SK-N-SH treated with all-trans-retinoic acid at 6 μM for 48 hours (cell line): ENCODE measurements around the gene IFI27L1.

Experiments used
- ATAC-seq: fragments of 200-7000 bp; cut with Tn5 transposase; 3 replicates; pipeline ENCODE4 v1.9.1; 2020; ENCODE audit warnings: mild to moderate bottlenecking, moderate library complexity
- ARNTL ChIP-seq: fragments of 450-650 bp; formaldehyde crosslinking; IDR thresholded peaks from 2 replicates; pipeline ENCODE4 v1.5.0; 2020; ENCODE audit warnings: low read depth, mild to moderate bottlenecking, moderate library complexity, borderline replicate concordance
- BACH2 ChIP-seq: fragments of 250-450 bp; sonication (Bioruptor Pico); IDR thresholded peaks from 2 replicates; pipeline ENCODE4 v1.9.0; 2021; ENCODE audit warnings: mild to moderate bottlenecking, borderline replicate concordance
- CSDC2 ChIP-seq: fragments of 250-450 bp; sonication (Bioruptor Pico); IDR thresholded peaks from 2 replicates; pipeline ENCODE4 v1.5.0; 2020; ENCODE audit warnings: mild to moderate bottlenecking, moderate library complexity
- CSRNP3 ChIP-seq: fragments of 250-450 bp; sonication (Bioruptor Pico); IDR thresholded peaks from 2 replicates; pipeline ENCODE4 v1.5.1; 2021; ENCODE audit warnings: mild to moderate bottlenecking, moderate library complexity
- GLIS3 ChIP-seq: fragments of 250-450 bp; sonication (Bioruptor Pico); IDR thresholded peaks from 2 replicates; pipeline ENCODE4 v1.5.0; 2020; ENCODE audit warnings: mild to moderate bottlenecking, moderate library complexity
- ISL1 ChIP-seq: fragments of 250-450 bp; sonication (Bioruptor Pico); IDR thresholded peaks from 2 replicates; pipeline ENCODE4 v2.1.2; 2022; ENCODE audit warnings: mild to moderate bottlenecking, moderate library complexity
- OSR1 ChIP-seq: fragments of 250-450 bp; sonication (Bioruptor Pico); IDR thresholded peaks from 2 replicates; pipeline ENCODE4 v1.8.0; 2022; ENCODE audit warnings: moderate library complexity, mild to moderate bottlenecking, inconsistent platforms
- PATZ1 ChIP-seq: fragments of 250-450 bp; sonication (Bioruptor Pico); IDR thresholded peaks from 2 replicates; pipeline ENCODE4 v1.8.0; 2020; ENCODE audit warnings: mild to moderate bottlenecking, moderate library complexity, borderline replicate concordance
- PPARA ChIP-seq: fragments of 250-450 bp; sonication (Bioruptor Pico); IDR thresholded peaks from 2 replicates; pipeline ENCODE4 v1.5.0; 2020; ENCODE audit warnings: mild to moderate bottlenecking, borderline replicate concordance
- SNAI2 ChIP-seq: fragments of 250-450 bp; sonication (Bioruptor Pico); IDR thresholded peaks from 2 replicates; pipeline ENCODE4 v1.5.0; 2020; ENCODE audit warnings: mild to moderate bottlenecking, moderate library complexity
- TCF4 ChIP-seq: fragments of 250-450 bp; sonication (Bioruptor Pico); IDR thresholded peaks from 2 replicates; pipeline ENCODE4 v1.8.0; 2021; ENCODE audit warnings: mild to moderate bottlenecking, moderate library complexity, borderline replicate concordance
- TOX ChIP-seq: fragments of 250-450 bp; sonication (Bioruptor Pico); IDR thresholded peaks from 2 replicates; pipeline ENCODE4 v1.8.0; 2021; ENCODE audit warnings: mild to moderate bottlenecking, moderate library complexity, borderline replicate concordance
- ZC3H10 ChIP-seq: fragments of 250-450 bp; sonication (Bioruptor Pico); IDR thresholded peaks from 2 replicates; pipeline ENCODE4 v1.5.1; 2021; ENCODE audit warnings: mild to moderate bottlenecking, moderate library complexity
- ZFP3 ChIP-seq: fragments of 250-450 bp; sonication (Bioruptor Pico); IDR thresholded peaks from 2 replicates; pipeline ENCODE4 v1.5.0; 2020; ENCODE audit warnings: mild to moderate bottlenecking, moderate library complexity
- ZNF565 ChIP-seq: fragments of 450-650 bp; formaldehyde crosslinking; conservative IDR thresholded peaks from 2 replicates; pipeline ENCODE4 v1.5.0; 2020; ENCODE audit warnings: low read depth, mild to moderate bottlenecking, moderate library complexity
- ZNF70 ChIP-seq: fragments of 450-650 bp; formaldehyde crosslinking; IDR thresholded peaks from 2 replicates; pipeline ENCODE4 v1.5.0; 2020; ENCODE audit warnings: mild to moderate bottlenecking, moderate library complexity
- ZNF8 ChIP-seq: fragments of 450-650 bp; formaldehyde crosslinking; IDR thresholded peaks from 2 replicates; pipeline ENCODE4 v1.5.0; 2020; ENCODE audit warnings: mild to moderate bottlenecking, moderate library complexity
- TF ChIP-seq, protein P1 (sequence below): fragments of 250-450 bp; sonication (Bioruptor Pico); IDR thresholded peaks from 2 replicates; pipeline ENCODE4 v1.5.1; 2020; ENCODE audit warnings: low read depth, mild to moderate bottlenecking, moderate library complexity
- TF ChIP-seq, protein P2 (sequence below): fragments of 250-450 bp; sonication (Bioruptor Pico); IDR thresholded peaks from 2 replicates; pipeline ENCODE4 v1.5.0; 2020; ENCODE audit warnings: mild to moderate bottlenecking, moderate library complexity

Gene IFI27L1

GRCh38 chr14:94126419-94126677 lies 45.2 kb downstream of the IFI27L1 start:
- TF ChIP-seq OSR1 (CRISPR knock-in tag) (no peak), GLIS3 (CRISPR knock-in tag) (no peak), ISL1 (no peak), CSRNP3 (CRISPR knock-in tag) (no peak), PPARA (no peak), ZNF565 (no peak), TOX (CRISPR knock-in tag) (no peak), ZFP3 (CRISPR knock-in tag) (no peak), ARNTL (no peak), TCF4 (CRISPR knock-in tag) (no peak)
- TF ChIP-seq, protein P1, sequence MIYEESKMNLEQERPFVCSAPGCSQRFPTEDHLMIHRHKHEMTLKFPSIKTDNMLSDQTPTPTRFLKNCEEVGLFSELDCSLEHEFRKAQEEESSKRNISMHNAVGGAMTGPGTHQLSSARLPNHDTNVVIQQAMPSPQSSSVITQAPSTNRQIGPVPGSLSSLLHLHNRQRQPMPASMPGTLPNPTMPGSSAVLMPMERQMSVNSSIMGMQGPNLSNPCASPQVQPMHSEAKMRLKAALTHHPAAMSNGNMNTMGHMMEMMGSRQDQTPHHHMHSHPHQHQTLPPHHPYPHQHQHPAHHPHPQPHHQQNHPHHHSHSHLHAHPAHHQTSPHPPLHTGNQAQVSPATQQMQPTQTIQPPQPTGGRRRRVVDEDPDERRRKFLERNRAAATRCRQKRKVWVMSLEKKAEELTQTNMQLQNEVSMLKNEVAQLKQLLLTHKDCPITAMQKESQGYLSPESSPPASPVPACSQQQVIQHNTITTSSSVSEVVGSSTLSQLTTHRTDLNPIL = no peak
- TF ChIP-seq, all 23 proteins: peak for 0
- ATAC-seq = no peak

DNA sequence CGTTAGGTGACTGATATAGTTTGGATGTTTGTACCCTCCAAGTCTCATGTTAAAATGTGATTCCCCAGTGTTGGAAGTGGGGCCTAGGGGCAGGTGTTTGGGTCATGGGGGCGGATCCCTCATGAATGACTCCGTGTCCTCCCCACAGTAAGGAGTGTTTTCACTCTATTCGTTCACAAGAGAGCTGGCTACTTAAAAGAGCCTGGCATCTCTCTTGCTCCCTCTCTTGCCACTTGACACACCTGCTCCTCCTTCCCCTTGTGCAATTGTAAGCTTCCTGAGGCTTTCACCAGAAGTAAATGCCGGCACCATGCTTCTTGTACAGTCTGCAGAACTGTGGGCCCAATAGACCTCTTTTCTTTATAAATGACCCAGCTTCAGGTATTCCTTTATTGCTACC lies 45.7 kb downstream of the IFI27L1 start:
- no peak for TF ChIP-seq OSR1 (CRISPR knock-in tag)
- TF ChIP-seq, protein P2, sequence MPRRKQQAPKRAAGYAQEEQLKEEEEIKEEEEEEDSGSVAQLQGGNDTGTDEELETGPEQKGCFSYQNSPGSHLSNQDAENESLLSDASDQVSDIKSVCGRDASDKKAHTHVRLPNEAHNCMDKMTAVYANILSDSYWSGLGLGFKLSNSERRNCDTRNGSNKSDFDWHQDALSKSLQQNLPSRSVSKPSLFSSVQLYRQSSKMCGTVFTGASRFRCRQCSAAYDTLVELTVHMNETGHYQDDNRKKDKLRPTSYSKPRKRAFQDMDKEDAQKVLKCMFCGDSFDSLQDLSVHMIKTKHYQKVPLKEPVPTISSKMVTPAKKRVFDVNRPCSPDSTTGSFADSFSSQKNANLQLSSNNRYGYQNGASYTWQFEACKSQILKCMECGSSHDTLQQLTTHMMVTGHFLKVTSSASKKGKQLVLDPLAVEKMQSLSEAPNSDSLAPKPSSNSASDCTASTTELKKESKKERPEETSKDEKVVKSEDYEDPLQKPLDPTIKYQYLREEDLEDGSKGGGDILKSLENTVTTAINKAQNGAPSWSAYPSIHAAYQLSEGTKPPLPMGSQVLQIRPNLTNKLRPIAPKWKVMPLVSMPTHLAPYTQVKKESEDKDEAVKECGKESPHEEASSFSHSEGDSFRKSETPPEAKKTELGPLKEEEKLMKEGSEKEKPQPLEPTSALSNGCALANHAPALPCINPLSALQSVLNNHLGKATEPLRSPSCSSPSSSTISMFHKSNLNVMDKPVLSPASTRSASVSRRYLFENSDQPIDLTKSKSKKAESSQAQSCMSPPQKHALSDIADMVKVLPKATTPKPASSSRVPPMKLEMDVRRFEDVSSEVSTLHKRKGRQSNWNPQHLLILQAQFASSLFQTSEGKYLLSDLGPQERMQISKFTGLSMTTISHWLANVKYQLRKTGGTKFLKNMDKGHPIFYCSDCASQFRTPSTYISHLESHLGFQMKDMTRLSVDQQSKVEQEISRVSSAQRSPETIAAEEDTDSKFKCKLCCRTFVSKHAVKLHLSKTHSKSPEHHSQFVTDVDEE (CRISPR knock-in tag) = no peak
- TF ChIP-seq ZNF70 = no peak
- no peak for TF ChIP-seq ZNF8 (CRISPR knock-in tag)
- TF ChIP-seq TOX (CRISPR knock-in tag) = no peak
- TF ChIP-seq BACH2 (CRISPR knock-in tag) = no peak
- TF ChIP-seq CSRNP3 (CRISPR knock-in tag) = no peak
- no peak for TF ChIP-seq SNAI2 (CRISPR knock-in tag)
- ATAC-seq = no peak

DNA sequence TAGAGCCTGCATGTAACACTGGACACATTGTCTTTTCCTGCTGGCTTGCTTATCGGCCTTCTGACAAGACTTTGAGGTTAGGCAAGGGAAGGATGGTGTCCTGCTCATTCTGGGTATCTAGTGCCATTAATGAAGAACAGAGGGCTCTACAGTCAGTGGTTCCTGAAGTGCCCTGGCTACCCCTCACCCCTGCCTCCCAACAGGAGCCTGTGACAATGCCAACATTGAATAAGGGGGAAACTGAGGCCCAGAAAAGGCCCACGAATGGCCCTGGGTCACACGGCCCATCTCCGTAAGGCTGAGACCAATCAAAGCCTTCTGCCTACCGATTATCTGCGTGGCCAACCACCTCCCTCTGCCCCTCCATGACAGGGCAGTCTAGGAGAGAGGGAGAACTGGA lies 46.2 kb downstream of the IFI27L1 start:
- ATAC-seq = no peak
- TF ChIP-seq OSR1 (CRISPR knock-in tag) (no peak), CSDC2 (CRISPR knock-in tag) (no peak), GLIS3 (CRISPR knock-in tag) (no peak), ZFP3 (CRISPR knock-in tag) (no peak), TCF4 (CRISPR knock-in tag) (no peak), PATZ1 (CRISPR knock-in tag) (no peak), TOX (CRISPR knock-in tag) (no peak), ZNF8 (CRISPR knock-in tag) (no peak), ARNTL (no peak), ZC3H10 (CRISPR knock-in tag) (no peak), PPARA (no peak)
- TF ChIP-seq, protein P2 (CRISPR knock-in tag) = no peak
- TF ChIP-seq, protein P1 = no peak
